ENCODE measurements around the gene EXOC3.
"Not testable (repeated sequence)": the region's sequence is repeated elsewhere in the genome, so short reads cannot be mapped to it uniquely, and the experiment has no call there.

Gene EXOC3

DNA sequence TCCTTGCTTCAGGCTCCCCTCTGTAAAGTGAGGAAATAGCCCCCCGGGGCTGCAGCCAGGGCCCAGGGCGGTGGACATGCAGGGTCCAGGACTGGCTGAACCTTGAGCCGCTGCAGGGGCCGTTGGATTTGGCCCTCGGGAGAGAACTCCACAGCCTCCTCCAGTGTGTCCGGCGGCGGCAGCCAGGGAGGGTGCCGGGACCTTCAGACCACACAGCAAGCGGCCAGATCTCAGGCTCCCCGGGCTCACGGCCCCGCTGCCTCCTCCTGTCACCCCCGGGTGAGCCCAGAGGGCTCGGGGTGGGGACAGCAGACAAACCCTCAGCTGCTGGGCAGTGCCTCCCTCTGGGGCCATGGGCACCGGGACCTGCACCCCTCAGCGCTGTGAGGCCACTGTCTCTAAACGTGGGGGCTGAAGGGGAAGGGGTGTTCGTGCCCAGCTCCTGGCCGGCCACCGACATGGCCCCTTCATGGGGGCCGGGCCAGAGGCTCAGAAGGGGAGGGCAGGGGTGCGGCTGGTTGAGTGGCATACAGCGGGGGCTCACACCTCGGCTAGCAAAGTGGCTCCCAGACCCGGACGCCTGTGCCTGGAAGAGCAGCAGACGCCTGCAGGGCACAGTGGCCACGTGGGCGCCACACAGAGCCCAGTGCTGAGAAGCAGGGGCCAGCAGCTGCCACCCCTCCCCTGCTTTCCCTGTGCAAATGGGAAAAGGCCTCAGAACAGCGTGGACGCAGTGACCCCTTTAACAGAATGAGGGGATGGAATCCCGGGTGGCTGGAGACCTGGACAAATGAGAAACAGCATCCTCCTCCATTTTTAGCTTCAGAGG lies 61.6 kb downstream of the EXOC3 start:
- no peak for DNase-seq

DNA sequence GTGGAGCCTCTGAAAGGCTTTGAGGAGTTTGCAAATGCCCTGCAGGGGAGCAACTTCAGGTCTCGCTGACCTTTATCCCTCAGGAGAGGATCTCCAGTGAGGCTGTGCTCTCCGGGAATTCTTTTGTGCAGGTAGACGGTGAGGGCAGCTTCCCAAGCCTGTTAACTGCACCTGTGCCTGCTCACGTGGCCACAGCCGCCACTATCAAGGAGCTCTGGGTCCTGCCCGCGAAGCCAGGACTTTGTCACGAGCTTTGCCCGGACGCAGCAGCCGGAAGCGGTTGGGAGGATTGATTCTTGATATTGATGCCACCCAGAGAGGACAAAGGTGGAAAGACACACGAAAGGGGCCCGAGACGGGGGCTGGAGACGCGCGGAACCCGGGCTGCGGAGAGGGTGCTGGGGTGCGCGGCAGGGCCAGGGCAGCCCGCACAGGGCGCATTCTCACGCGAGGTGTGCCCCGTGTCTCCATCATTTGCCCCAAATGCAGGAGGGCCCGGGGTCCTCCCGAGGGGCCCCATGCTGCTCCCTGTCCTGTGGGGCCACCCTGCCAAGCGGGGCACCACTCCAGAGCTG lies 63.1 kb downstream of the EXOC3 start:
- no peak for DNase-seq

- not testable (repeated sequence) for DNase-seq
These were observed 65.1 kb downstream of the EXOC3 start for GRCh38 chr5:507986-508575.

DNA sequence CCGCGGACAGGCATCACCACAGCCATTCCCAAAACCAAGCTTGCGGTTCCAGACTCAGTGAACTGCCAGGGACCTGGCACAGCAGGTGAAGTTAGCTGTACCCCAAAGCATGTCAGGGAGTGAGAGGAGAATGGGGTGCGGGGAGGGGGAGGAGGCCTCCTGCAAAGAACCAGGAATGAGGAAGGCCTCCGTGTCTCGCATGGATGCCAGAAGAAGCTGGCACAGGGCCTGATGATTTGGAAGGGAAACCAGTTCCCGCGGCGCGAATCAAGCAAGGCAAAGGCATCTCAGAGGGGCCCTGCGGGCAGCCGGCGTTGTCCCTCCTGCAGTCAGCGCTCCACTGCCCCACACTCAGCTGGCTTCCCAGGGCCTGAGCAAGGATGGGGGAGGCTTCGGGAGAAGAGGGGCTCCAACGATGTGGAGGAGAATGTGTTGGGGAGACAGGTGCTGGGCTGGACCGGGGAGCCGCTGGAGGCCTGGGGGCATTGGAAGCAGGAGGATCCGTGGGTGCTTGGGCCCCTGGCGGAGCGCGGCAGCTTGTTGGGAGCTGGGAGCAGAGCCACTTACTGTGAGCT lies 66.7 kb downstream of the EXOC3 start:
- DNase-seq, result no peak

GRCh38 chr5:510521-510920 lies 67.5 kb downstream of the EXOC3 start:
- DNase-seq, result no peak

DNA sequence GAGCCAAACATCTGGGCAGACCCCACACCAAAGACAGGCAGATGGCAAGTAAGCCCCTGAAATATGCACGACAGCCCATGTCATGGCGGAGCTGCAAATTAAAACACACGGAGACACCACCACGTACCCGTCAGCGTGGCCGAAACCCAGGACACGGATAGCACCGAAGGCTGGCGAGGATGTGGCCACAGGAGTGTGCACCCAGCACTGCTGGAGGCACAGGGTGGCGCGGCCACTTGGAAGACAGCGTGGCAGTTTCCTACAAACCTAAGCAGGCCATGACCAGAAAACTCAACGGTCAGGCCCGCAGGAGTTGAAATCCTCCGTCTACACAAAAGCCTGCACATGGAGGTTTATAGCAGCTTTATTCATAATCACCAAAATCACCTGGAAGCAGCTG lies 68.5 kb downstream of the EXOC3 start:
- DNase-seq, result no peak

DNA sequence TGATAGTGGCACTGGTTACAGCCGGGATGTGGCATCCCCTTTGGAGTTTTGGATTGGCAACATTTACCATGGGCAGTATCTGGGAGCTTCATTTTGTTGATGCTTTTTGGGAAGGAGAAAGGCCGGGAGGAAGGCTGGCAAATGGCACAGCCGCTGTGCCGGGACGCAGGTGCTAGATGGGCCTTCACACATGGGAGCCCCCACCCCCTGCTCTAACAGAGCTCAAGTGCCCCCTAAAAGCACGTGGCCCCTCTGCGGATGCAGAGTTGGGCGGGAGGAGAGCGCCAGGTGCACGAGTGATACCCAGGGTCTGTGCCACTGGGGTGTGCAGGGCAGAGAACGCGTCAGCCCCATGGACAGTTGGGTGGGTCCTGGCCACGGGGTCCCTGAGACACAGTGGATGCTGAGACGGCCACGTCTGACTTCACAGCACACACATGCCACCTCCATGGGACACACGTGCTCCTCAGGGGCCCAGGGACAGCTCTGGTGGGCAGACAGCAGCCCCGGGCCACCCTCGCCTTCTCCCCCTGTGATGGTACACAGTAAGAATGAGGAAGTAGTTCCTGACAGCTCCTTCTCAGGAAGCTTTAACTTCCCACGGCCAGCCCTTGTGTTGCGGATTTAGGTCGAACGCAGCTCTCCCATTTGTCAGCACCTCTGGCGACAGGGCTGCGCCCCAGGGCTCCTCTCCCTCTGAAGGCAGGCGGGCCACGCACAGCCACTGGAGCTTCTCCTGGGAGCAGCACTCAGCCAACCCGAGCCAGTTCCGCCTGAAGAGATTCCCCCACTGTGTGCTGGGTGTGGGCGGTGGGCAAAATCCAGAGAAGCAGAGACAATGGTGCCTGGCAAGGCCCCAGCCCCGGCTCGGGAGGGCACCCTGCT lies 70.5 kb downstream of the EXOC3 start:
- no peak for DNase-seq

- no peak for DNase-seq
These were observed 71.1 kb downstream of the EXOC3 start for GRCh38 chr5:514101-514485.

GRCh38 chr5:514673-515072 lies 71.7 kb downstream of the EXOC3 start:
- no peak for DNase-seq

GRCh38 chr5:515273-515836 lies 72.4 kb downstream of the EXOC3 start:
- DNase-seq, result no peak

DNA sequence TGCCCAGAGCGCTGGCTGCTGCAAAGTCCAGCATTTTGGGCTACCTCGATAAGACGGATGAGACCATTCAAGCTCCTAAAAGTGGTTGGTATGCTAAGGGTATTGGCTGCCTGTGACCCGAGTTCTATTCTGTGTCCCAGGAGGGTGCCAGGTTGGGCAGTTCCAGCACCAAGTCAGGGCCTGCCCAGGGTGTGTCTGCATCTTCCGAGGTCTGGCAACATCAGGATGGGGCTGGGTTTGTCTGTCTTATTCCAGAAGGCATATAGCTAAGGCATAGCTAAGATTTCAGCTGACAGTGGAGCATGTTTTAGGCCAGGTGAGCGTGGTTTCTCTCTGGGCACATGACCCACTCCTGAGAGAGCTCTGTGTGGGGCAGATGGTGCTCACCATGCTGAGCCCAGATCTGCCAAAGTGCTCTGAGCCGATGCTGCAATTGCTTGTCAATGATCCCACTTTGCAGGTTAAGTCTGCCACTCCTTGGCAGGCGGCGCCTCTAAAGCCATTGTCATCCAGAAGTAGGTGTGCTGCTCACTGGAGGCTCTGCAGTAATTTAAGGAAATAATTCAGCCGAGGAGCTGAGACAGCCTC lies 73.5 kb downstream of the EXOC3 start:
- DNase-seq, result no peak

Data from fibroblast of skin of back (primary cell).